Fibroblast of villous mesenchyme (primary cell): ENCODE results near the gene R3HDM2. TPM values are rescaled to one million over a fixed set of nuclear protein-coding genes. Genes with fewer than 3 reads are reported as not detected.
"Not testable (repeated sequence)": the region's sequence is repeated elsewhere in the genome, so short reads cannot be mapped to it uniquely, and the experiment has no call there.

ENCODE experiments used
- DNase-seq: peaks from one replicate; pipeline ENCODE4 v3.0.0-alpha.2; 2010; ENCODE audit warnings: low read depth
- H3K4me3 ChIP-seq: 2 replicates; pipeline ENCODE4 v1.5.1; 2011; ENCODE audit warnings: low read depth, mild to moderate bottlenecking, low read length
- total RNA-seq: library from RNA; depleted of rRNA; stranded (reverse); fragments of >200 nt; gene quantifications from 2 replicates; pipeline ENCODE4 v1.2.3, GENCODE V29; 2012
- TF ChIP-seq, protein P1 (sequence below): IDR thresholded peaks from 2 replicates; pipeline ENCODE4 v1.5.1; 2012; ENCODE audit warnings: low read depth, mild to moderate bottlenecking, low read length; ENCODE audit not compliant: insufficient read depth

The R3HDM2 gene
- total RNA-seq, 1 donor, result 19.0 TPM

DNA sequence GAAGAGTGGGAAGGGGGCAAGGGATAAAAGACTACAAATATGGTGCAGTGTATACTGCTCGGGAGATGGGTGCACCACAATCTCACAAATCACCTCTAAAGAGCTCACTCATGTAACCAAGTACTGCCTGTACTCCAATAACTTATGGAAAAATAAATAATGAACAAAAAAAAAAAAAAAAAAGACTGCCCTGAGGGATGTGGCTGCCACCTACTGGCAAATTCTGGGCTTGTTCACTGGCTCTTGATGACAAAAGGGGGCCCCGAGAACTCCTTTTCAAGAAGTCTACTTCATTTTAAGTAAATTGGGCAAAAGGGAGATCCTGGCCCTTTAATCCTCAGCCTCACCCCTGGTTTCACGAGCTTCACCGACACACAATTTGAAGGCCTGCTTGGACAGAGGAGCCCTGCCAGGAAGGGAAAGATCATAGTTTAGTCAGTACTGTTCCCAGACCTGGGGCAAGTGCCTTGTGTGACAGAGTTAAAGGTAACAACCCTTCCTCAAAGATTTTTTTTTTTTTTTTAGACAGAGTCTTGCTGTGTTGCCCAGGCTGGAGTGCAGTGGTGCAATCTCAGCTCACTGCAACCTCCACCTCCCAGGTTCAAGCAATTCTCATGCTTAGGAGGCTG is 153.8 kb downstream of the R3HDM2 start:
- peak; percentile 31 for DNase-seq
- TF ChIP-seq, protein P1, sequence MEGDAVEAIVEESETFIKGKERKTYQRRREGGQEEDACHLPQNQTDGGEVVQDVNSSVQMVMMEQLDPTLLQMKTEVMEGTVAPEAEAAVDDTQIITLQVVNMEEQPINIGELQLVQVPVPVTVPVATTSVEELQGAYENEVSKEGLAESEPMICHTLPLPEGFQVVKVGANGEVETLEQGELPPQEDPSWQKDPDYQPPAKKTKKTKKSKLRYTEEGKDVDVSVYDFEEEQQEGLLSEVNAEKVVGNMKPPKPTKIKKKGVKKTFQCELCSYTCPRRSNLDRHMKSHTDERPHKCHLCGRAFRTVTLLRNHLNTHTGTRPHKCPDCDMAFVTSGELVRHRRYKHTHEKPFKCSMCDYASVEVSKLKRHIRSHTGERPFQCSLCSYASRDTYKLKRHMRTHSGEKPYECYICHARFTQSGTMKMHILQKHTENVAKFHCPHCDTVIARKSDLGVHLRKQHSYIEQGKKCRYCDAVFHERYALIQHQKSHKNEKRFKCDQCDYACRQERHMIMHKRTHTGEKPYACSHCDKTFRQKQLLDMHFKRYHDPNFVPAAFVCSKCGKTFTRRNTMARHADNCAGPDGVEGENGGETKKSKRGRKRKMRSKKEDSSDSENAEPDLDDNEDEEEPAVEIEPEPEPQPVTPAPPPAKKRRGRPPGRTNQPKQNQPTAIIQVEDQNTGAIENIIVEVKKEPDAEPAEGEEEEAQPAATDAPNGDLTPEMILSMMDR, result peak; percentile 48
- no peak overlapping the region for H3K4me3 ChIP-seq

DNA sequence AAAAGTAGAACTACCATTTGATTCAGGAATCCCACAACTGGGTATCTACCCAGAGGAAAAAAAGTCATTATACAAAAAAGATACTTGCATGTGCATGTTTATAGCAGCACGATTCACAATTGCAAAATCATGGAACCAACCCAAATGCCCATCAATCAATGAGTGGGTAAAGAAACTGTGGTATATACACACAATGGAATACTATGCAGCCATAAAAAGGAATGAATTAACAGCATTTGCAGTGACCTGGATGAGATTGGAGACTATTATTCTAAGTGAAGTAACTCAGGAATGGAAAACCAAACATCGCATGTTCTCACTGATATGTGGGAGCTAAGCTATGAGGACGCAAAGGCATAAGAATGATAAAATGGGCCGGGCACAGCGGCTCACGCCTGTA is 154.6 kb downstream of the R3HDM2 start:
- not testable (repeated sequence) for DNase-seq, H3K4me3 ChIP-seq

DNA sequence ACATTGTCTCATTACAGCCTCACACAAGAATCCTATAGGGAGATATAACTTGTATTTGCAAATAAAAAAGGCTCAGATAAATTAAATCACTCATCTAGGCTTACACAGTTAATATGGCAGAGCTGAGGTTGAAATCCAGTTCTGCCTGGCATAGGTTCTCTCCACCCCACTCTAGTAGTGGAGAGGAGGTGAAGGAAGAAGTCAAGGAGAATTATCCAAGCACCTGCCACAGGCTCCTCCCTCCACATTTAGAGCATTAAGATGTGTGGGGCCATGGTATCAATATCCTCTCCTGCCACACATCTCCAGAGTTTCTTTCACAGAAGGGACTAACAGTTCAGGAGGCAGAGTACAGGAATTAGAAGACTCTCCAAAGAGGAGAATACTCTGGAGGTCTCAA is 157.3 kb downstream of the R3HDM2 start:
- no peak overlapping the region for H3K4me3 ChIP-seq
- no peak for DNase-seq
- TF ChIP-seq, protein P1, result no peak

DNA sequence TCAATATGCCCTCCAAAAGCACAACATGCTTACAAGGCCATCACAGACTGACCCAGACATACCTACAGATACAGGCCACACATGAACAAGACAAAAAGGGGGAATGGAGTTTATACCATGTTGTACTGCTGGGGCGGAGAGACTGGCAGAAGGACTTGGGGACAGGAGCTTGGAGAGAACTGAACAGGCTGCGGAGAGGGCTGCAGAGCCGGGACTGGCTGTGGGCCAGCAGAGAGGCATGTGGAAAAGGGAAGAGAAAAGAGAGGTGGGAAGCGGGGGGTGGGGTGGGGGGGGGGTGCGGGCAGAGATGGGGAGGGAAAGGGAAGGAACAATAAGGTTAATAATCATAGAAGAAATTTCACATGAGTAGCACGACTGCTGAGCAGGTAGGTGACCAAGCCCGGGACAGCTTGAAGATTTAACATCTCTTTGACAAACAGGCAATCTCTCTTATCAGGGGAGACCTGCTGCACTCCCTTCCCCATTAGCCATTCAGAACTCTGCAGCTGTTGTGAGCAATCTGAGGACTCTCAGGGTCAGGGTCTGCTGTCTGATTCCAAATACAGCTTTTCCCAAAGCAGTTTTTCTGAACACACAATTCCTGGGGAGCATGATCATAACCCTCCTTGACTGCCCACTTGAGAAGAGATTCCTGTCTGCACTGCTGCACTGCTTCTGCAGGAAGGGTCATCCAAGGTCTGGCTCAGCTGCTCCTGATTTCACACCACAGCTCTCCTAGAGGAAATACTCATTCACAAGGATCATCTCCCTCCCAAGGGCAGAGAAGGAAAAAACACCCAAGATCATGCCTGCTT is 158.3 kb downstream of the R3HDM2 start:
- peak; percentile 44 for DNase-seq
- TF ChIP-seq, protein P1, result no peak

DNA sequence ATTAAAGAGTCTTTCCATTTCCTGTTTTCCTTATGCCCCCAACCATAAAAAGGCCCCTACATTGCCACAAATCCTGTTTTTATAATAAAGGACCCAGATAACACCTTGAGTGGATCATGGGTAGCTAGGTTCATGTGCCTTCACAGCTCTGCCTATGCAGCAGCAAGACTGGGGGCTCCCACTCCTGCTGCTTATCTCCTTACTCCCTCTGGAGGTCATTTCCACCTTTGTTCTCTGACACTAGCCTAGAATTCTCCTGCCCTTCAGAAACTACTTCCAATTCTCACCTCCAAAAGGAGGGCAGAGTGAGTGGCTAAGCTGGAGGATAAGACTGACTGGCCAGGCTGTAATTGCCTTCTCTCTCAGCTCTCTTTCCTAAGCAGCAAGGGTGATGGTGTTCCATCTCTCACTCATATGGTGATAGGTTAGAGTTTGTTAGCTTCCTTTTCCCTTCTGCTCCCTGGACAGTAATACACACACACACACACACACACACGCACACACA is 159.8 kb downstream of the R3HDM2 start:
- DNase-seq, result no peak
- H3K4me3 ChIP-seq, result no peak overlapping the region
- TF ChIP-seq, protein P1, result no peak

More for the DNA sequence above, 158.3 kb downstream of the R3HDM2 start:
- no peak overlapping the region for H3K4me3 ChIP-seq

DNA sequence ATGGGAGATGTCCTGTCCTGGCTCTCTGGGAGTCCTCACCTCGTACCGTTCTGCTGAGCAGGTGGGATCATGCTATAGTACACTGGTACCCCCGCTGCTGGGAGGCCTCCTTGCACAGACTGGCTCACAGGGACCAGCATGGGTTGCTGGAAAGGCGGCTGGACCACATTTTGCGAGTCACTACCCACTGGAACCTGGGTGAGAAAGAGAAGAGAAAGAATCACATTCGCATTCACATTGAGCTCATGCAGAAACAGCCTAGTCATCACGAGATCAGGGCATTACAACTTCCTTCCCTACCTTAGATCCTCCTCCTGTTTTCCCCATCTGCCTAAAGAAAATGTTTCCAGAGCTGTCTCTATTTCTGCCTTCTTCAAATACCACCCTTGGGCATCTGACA is 162.6 kb downstream of the R3HDM2 start:
- TF ChIP-seq, protein P1, result no peak
- no peak for DNase-seq

DNA sequence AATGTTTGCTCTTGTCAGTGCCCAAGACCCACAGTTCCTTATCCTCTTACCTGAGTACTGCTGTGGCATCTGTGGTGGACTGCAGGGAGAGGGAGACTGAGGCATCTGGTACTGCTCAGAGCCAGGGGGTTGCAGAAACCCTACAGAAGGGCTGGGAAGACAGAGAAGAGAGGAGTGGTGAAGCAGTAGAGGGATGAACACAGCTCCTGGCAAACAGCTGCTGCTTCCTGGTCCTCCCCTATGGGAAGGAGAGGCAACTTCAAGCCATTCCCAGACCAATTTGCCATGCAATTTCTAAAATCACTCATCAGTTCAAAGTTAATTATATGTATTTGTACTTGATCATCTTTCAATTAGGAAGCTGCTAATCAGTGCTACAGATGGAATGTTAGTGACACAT is 164.2 kb downstream of the R3HDM2 start:
- TF ChIP-seq, protein P1, result no peak
- H3K4me3 ChIP-seq, result no peak overlapping the region
- no peak for DNase-seq

More for the DNA sequence above, 162.6 kb downstream of the R3HDM2 start:
- no peak overlapping the region for H3K4me3 ChIP-seq
